AG08395 (cell line): ENCODE measurements around the gene SYTL3.
A peak's percentile ranks its signal among the peaks of the same experiment; 100 is the strongest.

Source experiments
- DNase-seq: peaks from one replicate; pipeline ENCODE4 v3.0.0; 2012; ENCODE audit warnings: mixed read lengths, low spot score

SYTL3 gene

GRCh38 chr6:158793432-158793831 lies 143.6 kb downstream of the SYTL3 start:
- peak; percentile 72 for DNase-seq

GRCh38 chr6:158795516-158795915 lies 145.7 kb downstream of the SYTL3 start:
- no peak for DNase-seq

GRCh38 chr6:158796353-158796752 lies 146.5 kb downstream of the SYTL3 start:
- no peak for DNase-seq

GRCh38 chr6:158797331-158798310 lies 147.8 kb downstream of the SYTL3 start:
- peak; percentile 63 for DNase-seq

- no peak for DNase-seq
Measured at GRCh38 chr6:158798311-158798710, 148.5 kb downstream of the SYTL3 start.

GRCh38 chr6:158799051-158799792 lies 149.4 kb downstream of the SYTL3 start:
- no peak for DNase-seq

- DNase-seq = no peak
Measured at GRCh38 chr6:158801655-158802294, 151.9 kb downstream of the SYTL3 start.

GRCh38 chr6:158803733-158804143 lies 153.9 kb downstream of the SYTL3 start:
- peak; percentile 28 for DNase-seq

GRCh38 chr6:158804207-158804606 lies 154.4 kb downstream of the SYTL3 start:
- DNase-seq = no peak

GRCh38 chr6:158805698-158806377 lies 156.0 kb downstream of the SYTL3 start:
- DNase-seq = no peak

GRCh38 chr6:158807515-158808441 lies 157.9 kb downstream of the SYTL3 start:
- no peak for DNase-seq

GRCh38 chr6:158808442-158808833 lies 158.6 kb downstream of the SYTL3 start:
- no peak for DNase-seq

- no peak for DNase-seq
Measured at GRCh38 chr6:158808941-158809678, 159.3 kb downstream of the SYTL3 start.

- no peak for DNase-seq
Measured at GRCh38 chr6:158810155-158811095, 160.6 kb downstream of the SYTL3 start.

- DNase-seq = no peak
Measured at GRCh38 chr6:158812611-158813010, 162.8 kb downstream of the SYTL3 start.

GRCh38 chr6:158813032-158813431 lies 163.2 kb downstream of the SYTL3 start:
- no peak for DNase-seq
